OCI-LY3 (cell line): Measurements from ENCODE around the gene UBA6.
"Not testable (repeated sequence)": the region's sequence is repeated elsewhere in the genome, so short reads cannot be mapped to it uniquely, and the experiment has no call there.

Experiments
- H2AFZ ChIP-seq: fragments of 200-600, 300-600 bp; shearing (Covaris generic); 2 replicates; pipeline ENCODE4 v1.6.0; 2014; ENCODE audit warnings: antibody characterized with exemption, low read depth, low read length
- H3K27ac ChIP-seq: fragments of 200-600, 300-600 bp; sonication (generic); 2 replicates; pipeline ENCODE4 v1.5.1; 2014; ENCODE audit warnings: mild to moderate bottlenecking, low read length, moderate library complexity, mixed read lengths
- H3K27me3 ChIP-seq: fragments of 200-600, 300-600 bp; sonication (generic); 2 replicates; pipeline ENCODE4 v1.6.1; 2014; ENCODE audit warnings: low read depth, low read length, mixed read lengths
- H3K36me3 ChIP-seq: fragments of 200-600, 300-600 bp; sonication (generic); replicated peaks from 2 replicates; pipeline ENCODE3; 2014; ENCODE audit warnings: low read depth, low read length, mixed read lengths
- H3K4me1 ChIP-seq: fragments of 300-600, 200-600 bp; sonication (generic); 2 replicates; pipeline ENCODE4 v1.6.1; 2014; ENCODE audit warnings: low read length, mixed read lengths
- H3K4me2 ChIP-seq: fragments of 200-600, 300-600 bp; sonication (generic); 2 replicates; pipeline ENCODE4 v1.6.1; 2014; ENCODE audit warnings: low read length, mixed read lengths
- H3K4me3 ChIP-seq: fragments of 300-600, 200-600 bp; sonication (generic); 2 replicates; pipeline ENCODE4 v1.5.1; 2014; ENCODE audit warnings: antibody characterized with exemption, mild to moderate bottlenecking, low read length, moderate library complexity
- H3K79me2 ChIP-seq: fragments of 300-600, 200-600 bp; shearing (Covaris generic); 2 replicates; pipeline ENCODE4 v1.6.1; 2014; ENCODE audit warnings: mild to moderate bottlenecking, low read length, mixed read lengths
- H3K9ac ChIP-seq: fragments of 300-600, 200-600 bp; shearing (Covaris generic); 2 replicates; pipeline ENCODE4 v1.6.0; 2014; ENCODE audit warnings: mild to moderate bottlenecking, low read length, moderate library complexity
- H3K9me3 ChIP-seq: fragments of 200-600, 300-600 bp; shearing (Covaris generic); 2 replicates; pipeline ENCODE4 v1.6.1; 2014; ENCODE audit warnings: low read length, mixed read lengths; ENCODE audit not compliant: insufficient read depth
- H4K20me1 ChIP-seq: fragments of 200-600, 300-600 bp; sonication (generic); 2 replicates; pipeline ENCODE4 v1.6.1; 2016; ENCODE audit warnings: low read length, mixed read lengths; ENCODE audit not compliant: insufficient read depth
- EZH2phosphoT487 ChIP-seq: fragments of 200-600 bp; shearing (Covaris generic); IDR thresholded peaks from 2 replicates; pipeline ENCODE4 v1.6.1; 2018; ENCODE audit warnings: antibody characterized with exemption, mixed run types, low read depth
- TF ChIP-seq, protein P1 (sequence below): fragments of 200-600, 300-600 bp; sonication (generic); IDR thresholded peaks from 2 replicates; pipeline ENCODE4 v1.5.1; 2014; ENCODE audit warnings: antibody characterized with exemption, low read length, low read depth

Gene UBA6

DNA sequence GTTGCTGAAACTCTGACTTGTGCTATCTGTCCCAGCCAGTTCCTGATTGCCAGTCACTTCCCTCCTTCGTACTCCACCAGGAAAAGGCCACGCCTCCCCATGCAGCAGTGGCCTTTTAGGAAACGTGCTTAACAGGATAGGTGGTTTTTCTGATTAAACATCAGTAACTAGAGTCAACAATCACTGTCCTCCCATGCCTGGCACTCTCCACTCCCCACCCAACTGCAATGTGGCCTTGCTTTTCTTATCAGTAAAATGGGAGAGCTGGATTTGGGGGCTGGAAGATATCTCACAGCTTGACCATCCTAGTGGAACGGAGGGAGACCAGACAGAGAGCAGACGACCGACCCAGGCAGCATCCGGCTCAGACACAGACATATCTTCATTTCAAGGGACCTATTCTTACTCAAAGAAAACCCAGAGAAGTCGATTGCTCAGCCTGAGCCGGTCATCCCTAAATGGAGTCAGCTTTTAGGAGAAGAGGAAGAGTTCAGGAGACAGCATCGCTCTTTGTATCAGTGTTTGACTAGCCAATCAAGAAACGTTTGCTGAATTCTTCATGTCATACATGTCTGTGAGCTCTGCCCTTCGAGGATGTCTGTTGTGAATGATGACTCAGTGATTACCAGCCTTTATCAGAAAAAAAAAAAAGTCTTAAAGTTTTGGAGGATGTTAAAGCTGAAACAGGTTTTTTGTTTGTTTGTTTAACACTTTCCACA, 12.7 kb upstream of the UBA6 start:
- H3K4me3 ChIP-seq: no peak overlapping the region
- no peak overlapping the region for H3K9ac ChIP-seq
- TF ChIP-seq, protein P1, sequence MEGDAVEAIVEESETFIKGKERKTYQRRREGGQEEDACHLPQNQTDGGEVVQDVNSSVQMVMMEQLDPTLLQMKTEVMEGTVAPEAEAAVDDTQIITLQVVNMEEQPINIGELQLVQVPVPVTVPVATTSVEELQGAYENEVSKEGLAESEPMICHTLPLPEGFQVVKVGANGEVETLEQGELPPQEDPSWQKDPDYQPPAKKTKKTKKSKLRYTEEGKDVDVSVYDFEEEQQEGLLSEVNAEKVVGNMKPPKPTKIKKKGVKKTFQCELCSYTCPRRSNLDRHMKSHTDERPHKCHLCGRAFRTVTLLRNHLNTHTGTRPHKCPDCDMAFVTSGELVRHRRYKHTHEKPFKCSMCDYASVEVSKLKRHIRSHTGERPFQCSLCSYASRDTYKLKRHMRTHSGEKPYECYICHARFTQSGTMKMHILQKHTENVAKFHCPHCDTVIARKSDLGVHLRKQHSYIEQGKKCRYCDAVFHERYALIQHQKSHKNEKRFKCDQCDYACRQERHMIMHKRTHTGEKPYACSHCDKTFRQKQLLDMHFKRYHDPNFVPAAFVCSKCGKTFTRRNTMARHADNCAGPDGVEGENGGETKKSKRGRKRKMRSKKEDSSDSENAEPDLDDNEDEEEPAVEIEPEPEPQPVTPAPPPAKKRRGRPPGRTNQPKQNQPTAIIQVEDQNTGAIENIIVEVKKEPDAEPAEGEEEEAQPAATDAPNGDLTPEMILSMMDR: no peak
- no peak for TF ChIP-seq EZH2phosphoT487
- H3K9me3 ChIP-seq: no peaks in the 10 kb centered on the region
- peaks cover 3% of the 10 kb centered on the region; the same call in 1 of the 2 replicates for H4K20me1 ChIP-seq
- H3K27ac ChIP-seq: no peak overlapping the region
- peaks cover 4% of the 10 kb centered on the region for H3K36me3 ChIP-seq
- no peak overlapping the region for H2AFZ ChIP-seq
- peaks cover 8% of the 10 kb centered on the region for H3K79me2 ChIP-seq
- H3K27me3 ChIP-seq: no peaks in the 10 kb centered on the region
- H3K4me2 ChIP-seq: no peak overlapping the region
- H3K4me1 ChIP-seq: no peaks in the 10 kb centered on the region

GRCh38 chr4:67712650-67713528, 11.9 kb upstream of the UBA6 start:
- Histone ChIP-seq H3K27me3 (no peaks in the 10 kb centered on the region), H3K9me3 (no peaks in the 10 kb centered on the region), H3K9ac (no peak overlapping the region), H3K4me1 (no peaks in the 10 kb centered on the region), H3K4me2 (no peak overlapping the region), H3K4me3 (no peak overlapping the region), H3K36me3 (peaks cover 9% of the 10 kb centered on the region), H3K27ac (no peak overlapping the region), H3K79me2 (peaks cover 12% of the 10 kb centered on the region), H2AFZ (no peak overlapping the region), H4K20me1 (peaks cover 3% of the 10 kb centered on the region; the same call in 1 of the 2 replicates)
- TF ChIP-seq, protein P1: no peak
- TF ChIP-seq EZH2phosphoT487: no peak

DNA sequence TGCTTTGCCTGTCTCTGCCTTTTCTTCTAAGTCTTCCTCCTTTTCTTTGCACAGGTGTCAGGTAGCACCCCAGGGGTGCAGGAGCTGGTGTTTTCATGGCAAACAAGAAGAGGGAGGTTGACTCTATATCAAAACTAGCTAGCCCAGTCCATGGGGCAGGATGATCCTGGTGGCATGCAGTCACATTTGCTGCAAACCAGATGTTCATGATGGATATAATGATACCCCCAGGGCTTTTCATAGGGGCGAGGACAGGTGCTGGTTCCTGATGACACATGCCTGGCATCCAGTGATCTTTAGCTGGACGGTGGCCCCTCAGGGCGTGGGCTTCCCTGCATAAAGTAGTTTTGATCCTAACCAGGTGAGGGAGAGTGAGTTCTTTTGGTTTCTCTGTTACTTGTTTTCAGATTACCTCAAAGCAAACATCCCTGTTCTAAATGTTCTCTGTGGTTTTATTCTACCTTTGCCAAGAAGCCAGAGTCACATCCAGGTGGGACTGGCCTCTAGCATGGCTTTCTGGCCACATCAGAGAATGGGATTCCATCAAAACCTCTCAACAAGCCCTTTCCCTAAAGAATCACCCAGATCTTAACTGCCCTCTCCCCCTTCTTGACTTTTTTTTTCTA, 11.2 kb upstream of the UBA6 start:
- H3K27me3 ChIP-seq: no peaks in the 10 kb centered on the region
- TF ChIP-seq, protein P1: no peak
- no peak for TF ChIP-seq EZH2phosphoT487
- H3K4me1 ChIP-seq: no peaks in the 10 kb centered on the region
- peaks cover 3% of the 10 kb centered on the region; the same call in 1 of the 2 replicates for H4K20me1 ChIP-seq
- H3K4me3 ChIP-seq: no peak overlapping the region
- peaks cover 12% of the 10 kb centered on the region for H3K36me3 ChIP-seq
- peaks cover 19% of the 10 kb centered on the region for H3K79me2 ChIP-seq
- no peak overlapping the region for H3K27ac ChIP-seq
- H3K9me3 ChIP-seq: no peaks in the 10 kb centered on the region
- H3K9ac ChIP-seq: no peak overlapping the region
- H2AFZ ChIP-seq: no peak overlapping the region
- no peak overlapping the region for H3K4me2 ChIP-seq

GRCh38 chr4:67706682-67707081, 5.7 kb upstream of the UBA6 start:
- H4K20me1 ChIP-seq: not testable (repeated sequence)
- H3K79me2 ChIP-seq: peaks cover 50% of the 10 kb centered on the region

More at GRCh38 chr4:67706682-67707081, 5.7 kb upstream of the UBA6 start:
- not testable (repeated sequence) for H3K27ac ChIP-seq, H3K4me3 ChIP-seq, H3K9me3 ChIP-seq, H3K4me2 ChIP-seq, H2AFZ ChIP-seq, H3K9ac ChIP-seq, H3K4me1 ChIP-seq, H3K27me3 ChIP-seq
- H3K36me3 ChIP-seq: peaks cover 20% of the 10 kb centered on the region
